HG02763 (cell line): ENCODE measurements around the gene HDAC10.
"Not testable (repeated sequence)": the region's sequence is repeated elsewhere in the genome, so short reads cannot be mapped to it uniquely, and the experiment has no call there.

Experiments used
- ATAC-seq: cut with Tn5 transposase; IDR thresholded peaks from one replicate; pipeline ENCODE4 v1.9.1; 2021; ENCODE audit warnings: mild to moderate bottlenecking, moderate library complexity; ENCODE audit not compliant: unreplicated experiment

Gene HDAC10

DNA sequence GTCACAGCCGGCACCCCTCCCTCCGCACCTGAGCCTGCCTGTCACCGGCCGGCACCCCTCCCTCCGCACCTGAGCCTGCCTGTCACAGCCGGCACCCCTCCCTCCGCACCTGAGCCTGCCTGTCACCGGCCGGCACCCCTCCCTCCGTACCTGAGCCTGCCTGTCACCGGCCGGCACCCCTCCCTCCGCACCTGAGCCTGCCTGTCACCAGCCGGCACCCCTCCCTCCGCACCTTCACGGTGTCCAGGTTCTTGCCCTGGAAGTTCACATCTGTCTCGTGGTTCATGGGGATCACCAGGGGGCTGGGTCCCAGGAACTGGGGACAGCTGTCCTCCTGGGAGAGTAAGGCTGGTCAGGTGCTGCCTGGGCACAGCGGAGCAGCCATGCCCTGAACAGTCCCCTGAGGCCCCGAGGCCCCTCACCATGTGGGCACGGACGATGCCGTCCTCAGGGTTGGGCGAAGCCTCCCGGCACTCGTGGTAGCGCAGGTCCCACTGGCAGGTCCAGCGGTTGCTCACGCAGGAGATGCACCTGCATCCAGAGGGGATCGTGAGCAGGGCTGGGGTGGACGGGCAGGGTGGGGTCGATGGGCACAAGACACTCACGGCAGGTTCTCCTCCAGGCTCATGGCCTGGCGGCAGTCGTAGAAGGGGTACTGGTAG is 34.6 kb upstream of the HDAC10 start:
- no peak for ATAC-seq

DNA sequence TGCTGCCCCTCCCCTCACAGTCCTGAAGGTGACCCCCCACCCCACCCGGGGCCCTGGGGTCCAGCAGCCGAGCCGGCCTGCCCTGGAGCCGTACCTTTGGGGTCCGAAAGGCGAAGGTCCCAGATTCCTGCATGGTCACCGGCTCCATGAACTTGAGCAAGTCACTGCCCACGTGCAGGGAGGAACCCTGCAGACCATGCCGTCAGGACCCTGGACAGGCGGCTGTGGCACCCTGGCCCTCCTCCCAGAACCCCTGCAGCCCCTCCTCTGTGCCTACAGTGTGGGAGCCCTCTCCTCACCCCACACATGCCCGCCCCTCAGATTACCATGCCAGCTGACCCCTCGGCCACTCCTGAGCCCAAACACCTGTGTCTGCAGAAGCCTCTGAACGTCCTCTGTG is 33.4 kb upstream of the HDAC10 start:
- no peak for ATAC-seq

DNA sequence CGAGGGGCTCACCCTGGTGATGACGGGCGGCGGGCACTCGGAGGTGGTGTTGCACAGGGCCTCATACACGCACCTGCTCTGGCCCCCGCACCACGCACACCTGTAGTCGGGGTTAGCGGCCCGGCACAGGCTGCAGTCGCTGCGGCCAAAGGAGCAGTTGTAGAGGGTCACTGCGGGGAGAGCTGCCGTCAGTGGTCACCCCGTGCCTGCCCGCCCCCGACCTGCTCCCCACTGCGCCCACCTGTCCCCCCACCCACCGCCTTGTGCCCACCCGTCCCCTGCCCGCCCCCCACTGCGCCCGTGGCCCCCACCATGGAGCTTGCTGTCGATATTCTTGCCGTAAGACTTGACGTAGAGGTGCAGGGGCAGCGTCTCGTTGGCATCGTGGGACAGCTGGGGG is 32.8 kb upstream of the HDAC10 start:
- no peak for ATAC-seq

DNA sequence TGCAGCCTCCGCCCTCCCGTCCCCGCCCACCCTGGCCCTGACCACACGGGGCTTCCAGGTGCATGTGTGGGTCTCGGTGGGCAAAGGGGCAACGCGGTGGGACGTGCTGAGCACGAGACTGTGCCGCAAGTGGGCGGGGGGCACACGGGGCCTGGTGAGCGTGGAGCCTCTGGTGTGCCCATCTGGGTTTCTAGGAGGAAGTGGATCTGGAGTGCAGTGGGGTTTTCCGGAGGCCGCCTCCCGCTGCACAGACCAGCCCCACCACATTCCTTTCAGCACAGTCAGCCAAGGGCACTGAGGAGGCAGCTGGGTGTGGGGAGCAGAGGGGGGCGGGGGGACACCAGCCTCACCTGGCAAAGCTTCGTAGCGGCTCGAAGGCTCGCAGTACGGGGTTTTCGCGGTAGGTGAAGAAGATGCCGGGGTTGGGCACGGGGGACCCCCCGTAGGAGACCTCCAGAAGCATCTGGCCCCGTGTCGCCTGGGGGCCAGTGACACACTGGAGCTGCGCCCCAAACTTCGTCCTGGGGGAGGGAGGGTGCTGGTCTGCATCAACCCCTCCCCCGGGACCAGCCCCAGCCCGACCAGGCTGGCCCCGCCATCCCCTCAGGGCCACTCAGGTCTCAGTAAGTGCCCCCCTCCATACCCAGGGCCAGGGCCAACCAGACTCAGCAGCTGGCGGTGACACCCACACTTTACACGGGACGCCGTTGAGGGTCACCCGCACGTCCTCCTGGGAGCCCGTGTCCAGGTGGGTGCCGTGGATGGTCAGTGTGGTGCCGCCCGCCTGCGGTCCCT is 31.5 kb upstream of the HDAC10 start:
- ATAC-seq = no peak

DNA sequence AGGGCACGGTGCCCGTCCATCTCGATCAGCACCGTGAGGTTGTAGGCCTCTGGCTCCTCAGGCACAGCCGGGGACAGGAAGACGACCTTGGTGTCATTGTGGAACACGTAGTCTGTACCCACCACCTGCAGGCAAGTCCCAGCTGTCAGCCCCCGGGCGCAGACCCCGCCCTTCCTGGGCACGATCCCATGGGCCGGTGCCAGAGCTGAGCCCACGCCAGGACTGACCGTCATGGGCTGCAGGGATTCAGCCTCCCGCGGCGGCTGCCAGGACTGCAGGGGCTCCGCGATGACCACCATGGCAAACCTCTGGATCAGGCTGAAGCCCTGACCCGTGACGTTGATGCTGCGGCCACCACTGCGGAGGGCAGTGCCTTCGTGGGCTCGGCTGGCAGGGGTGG is 30.9 kb upstream of the HDAC10 start:
- ATAC-seq = no peak

DNA sequence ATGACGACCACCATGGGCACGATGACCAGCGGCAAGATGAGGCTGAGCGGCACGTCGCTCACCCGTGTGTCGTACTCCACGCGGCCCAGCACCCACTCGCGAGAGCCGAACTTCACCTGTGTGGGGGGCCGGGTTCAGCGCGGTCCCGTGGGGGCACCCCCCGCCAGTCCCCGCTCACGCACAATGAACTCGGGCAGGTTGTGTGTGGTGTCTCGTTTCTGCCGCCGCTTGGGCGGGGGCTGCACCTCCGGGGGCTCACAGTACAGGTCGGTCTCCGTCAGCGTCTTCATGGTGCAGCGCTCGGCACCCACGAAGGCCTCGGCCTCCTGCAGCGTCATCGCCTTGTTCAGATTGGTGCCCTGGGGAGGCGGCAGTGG is 30.3 kb upstream of the HDAC10 start:
- no peak for ATAC-seq

DNA sequence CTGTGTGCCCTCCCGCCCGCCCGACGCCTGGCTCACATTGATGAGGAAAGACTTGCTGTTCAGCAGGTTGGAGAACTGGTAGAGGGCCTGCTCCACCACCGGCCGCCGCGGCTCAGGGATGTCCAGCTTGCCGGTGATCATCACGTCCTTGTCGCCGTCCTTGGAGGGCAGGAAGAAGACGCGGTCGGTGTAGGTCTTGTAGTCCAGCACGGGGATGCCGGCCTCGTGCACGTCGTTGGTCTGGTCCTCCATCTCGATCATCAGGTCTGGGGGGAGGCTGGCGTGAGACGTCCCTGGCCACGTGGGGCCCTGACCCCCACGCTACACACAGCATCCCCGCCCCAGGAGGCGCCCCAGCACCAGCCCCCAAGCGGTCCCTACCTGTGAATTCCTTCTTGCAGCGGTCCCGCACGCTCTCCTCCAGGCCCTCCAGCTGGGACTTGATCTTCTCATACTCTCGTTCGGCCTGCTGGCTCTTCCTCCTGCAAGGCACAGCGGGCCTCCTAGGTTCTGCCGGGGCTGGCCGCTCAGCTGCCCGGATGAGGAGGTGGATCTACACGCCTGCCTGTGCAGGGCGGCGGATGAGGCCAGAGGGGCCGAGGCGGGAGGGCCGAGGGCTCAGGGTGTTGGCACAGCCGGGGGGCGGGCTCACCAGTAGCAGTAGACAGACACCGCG is 29.8 kb upstream of the HDAC10 start:
- ATAC-seq = no peak

DNA sequence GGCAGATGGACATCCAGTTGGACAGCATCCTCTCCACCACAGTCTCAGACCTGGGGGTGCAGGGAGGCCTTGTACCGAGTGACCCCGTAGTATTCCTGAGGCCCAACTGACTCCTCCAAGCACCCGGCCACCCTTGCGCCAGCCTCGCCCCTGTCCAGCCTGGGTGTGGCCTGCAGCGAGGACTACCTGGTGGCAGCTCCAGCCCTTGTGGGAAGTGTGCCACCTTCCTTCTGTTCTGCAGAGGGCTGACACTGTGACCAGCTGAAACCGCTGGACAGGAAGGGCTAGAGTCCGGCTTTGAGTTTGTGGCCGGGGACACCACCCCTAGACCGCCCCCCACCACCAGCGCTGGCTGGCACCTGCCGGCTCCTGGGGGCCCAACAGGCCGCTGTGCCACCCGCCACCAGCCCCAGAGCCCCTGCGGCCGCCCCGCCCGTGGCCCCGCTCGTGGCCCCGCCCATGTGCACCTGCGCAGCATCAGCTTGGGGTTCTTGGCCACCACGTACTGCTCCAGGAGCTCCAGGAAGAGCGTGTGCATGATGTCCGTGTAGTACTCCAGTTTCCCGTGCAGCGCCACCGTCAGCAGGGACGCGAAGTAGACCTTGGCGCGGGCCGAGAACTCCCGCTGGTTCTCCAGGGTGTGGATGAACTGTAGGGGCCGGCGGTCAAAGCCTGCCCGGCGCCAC is 29.1 kb upstream of the HDAC10 start:
- no peak for ATAC-seq

DNA sequence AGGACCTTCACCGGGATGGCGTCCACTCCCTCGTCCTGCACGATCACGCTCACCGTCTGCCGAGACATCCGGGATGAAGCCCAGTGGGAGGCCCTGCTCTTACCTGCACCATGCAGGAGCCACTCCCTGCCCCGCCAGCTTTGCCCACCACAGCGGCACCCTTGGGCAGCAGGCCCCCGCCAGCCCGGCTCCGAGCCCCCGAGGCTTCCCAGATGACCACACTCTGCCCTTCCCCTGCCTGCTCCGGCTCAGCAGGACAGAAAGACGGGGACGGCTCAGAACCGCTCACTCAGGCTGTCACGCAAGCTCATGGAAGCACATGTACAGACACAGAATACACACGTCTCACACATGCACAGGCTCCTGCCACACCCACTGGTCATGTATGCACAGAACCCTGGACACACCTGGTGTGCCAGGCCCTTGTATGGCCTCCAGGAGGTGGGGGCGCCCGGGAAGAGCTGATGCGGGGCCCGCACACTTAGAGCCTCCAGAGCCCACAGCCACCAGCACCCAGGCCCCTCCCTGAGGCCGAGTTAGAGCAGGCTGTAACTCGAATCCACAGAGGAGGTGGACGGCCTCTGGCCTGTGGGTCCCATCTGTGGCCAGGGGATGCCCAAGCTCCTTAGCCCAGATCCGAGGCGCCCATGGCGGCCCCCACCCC is 28.0 kb upstream of the HDAC10 start:
- no peak for ATAC-seq

DNA sequence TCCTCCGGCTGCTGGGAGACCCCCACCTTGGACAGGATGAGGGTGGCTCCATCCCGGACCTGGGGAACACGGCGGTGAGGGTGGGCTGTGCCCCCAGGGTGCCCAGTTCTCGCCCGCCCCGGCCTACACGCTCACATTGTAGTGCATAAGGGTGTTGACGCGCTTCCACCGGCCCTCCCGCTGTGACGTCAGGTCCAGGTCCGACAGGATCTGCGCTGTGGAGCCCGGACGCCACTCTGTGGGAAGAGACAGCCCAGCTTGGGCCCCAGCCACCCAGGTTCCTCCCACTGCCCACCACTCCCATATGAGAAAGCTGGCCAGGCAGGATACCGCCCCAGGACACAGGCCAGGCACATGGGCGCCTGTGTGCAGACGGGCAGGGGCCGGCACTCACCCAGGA is 27.4 kb upstream of the HDAC10 start:
- ATAC-seq = no peak

DNA sequence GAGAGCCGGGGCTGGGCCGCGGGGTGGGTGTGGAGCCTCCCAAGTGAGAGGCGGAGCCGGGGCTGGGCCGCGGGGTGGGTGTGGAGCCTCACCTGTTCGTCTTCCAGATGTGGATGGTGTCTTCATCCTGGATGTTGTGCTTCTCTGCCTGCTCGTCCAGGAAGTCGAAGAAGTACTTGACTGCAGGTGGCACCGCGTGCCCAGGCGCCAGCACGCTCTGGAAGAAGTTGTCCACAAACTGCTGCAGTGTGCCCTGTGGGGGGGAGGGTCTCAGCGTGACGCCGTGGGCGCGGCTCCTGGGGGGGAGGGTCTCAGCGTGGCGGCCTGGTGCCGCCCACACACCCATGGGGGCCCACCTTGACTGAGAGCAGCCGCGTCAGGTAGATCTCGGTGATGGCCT is 26.7 kb upstream of the HDAC10 start:
- no peak for ATAC-seq

DNA sequence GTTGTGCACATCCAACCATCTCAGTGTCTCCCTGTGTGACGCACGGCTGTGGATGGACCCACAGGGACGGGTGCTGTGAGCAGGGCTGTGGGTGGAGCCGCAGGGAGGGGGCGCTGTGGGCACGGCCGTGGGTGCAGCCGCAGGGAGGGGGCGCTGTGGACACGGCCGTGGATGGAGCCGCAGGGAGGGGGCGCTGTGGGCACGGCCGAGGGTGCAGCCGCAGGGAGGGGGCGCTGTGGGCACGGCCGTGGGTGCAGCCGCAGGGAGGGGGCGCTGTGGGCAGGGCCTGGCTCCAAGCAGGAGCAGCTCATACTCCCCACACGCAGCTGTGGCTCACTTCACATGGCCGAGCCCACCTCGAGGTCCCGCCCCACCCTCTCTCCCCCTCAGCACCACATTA is 25.1 kb upstream of the HDAC10 start:
- ATAC-seq = peak; percentile 55

DNA sequence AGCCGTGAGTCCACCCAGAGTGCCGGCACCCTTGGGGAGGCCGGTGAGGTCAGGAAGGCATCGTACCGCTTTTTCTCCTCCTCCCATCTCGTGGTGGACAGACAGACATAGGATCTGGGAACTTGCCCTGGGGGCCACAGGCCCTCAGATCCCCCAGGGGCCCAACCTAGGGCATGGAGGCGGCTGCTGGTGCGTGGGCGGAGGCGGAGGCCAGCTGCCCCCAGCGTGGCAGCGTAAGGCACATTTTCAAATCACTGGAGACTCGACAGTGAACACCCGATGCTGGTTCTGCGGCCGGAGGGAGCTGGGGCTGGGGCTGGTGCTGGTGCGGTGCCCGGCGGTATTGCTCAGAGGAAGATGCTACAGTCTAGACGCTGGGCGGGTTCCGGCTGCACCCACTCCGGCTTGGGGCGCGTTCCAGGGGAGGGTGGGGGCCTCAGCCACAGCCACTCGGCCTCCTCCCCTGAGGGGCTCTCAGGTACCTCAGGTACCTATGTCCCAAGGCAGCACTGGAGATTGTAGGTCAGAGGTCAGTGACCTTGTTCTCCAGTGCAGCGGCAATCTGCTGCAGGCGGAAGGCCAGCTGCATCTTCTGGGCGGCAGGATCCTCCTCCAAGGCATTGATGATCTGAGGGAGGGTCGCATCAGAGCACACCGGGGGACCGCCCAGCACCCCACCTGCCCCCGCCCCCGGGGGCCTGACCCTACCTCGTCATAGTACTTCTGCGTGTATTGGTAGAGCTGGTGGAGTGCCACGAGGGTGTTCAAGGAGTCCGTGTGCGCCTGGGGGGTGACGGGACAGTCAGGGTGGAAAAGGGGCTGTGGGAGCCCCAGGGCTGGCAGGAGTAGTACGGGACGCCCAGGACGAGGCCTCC is 24.4 kb upstream of the HDAC10 start:
- ATAC-seq = no peak

DNA sequence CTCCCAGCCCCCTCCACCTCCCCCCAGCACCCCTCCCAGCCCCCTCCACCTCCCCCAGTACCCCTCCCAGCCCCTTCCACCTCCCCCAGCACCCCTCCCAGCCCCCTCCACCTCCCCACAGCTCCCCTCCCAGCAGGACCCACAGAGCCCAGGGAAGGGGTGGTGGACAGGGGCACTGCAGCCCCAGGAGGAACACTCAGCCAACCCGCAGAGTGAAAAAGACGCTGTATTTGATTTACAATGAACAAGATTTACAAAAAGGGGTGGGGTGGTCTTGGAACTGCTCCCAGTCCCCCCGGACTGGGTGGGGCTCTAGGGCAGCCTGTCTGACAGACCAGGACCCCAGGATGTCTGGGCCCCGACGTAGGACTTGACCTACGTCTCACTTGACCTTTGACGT is 23.7 kb upstream of the HDAC10 start:
- ATAC-seq = no peak

DNA sequence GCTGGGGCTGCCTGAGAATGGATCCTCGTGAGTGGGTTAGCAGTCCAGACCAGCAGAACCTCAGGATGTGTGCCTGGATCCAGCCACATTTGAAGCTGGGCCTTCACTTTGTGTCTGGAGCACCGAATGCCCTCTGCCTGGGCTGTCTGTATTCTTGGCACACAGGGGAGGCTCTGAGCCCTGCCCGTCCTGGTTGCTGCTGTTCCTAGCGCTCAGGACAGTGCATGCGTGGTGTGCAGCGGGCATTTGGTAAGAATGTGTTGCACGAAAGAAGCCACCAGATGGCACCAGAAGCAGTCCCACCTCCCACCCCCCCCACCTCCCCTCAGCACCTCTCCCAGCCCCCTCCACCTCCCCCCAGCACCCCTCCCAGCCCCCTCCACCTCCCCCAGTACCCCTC is 23.2 kb upstream of the HDAC10 start:
- ATAC-seq = no peak

DNA sequence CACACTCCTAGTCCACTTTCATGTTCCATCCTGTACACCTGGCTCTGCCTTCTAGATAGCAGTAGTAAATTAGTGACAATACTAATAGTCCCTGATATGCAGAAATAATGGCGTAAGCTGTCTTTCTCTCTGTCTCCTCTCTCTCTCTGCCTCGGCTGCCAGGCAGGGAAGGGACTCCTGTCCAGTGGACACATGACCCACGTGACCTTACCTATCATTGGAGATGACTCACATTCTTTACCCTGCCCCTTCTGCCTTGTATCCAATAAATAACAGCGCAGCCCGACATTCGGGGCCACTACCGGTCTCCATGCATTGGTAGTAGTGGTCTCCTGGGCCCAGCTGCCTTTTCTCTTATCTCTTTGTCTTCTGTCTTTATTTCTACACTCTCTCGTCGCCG is 22.7 kb upstream of the HDAC10 start:
- not testable (repeated sequence) for ATAC-seq

DNA sequence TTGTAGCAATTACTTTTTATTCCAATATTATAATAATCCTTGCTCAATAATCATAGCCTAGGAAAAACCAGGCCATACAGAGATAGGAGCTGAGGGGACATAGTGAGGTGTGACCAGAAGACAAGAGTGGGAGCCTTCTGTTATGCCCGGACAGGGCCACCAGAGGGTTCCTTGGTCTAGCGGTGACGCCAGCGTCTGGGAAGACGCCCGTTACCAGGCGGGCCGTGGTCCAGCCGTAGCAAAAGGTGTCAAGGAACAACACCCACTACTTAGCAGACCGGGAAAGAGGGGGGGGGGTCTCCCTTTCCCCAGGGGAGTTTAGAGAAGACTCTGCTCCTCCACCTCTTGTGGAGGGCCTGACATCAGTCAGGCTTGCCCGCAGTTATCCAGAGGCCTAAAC is 22.3 kb upstream of the HDAC10 start:
- not testable (repeated sequence) for ATAC-seq

DNA sequence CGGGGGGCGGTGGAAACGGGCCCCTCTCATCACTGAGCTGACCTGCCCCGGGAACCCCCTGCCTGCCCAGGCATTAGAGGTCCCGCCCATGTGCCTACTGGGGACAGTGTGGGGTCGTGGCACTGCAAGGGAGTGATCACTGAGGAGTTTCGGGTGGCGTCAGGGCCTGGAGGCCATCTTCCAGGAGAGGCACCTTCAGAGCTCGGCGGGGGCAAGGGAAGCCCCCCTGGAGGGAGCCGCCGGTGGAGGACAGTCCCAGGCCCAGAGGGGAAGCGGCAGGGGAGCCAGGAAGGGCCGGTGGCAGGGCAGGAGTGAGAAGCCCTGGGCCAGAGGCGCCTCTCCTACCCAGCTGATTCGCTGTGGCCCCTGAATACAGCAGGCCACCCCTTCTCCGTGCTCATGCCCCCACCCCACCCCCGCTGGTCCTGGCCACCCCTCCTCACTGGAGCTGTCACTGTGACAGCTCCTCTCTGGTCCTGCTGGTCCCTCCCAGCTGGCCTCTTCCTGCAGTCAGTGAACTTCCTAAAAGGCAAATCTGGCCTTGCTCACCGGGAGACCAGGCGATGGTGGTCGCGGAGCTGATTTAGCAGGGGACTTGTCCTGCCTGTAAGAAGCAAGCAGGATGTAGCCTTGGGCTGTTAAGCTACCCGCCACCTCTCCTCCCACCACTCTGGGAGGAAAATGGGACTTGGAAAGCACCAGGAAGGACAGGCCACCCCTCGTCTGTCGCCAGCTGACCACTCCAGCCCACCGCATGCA is 21.2 kb upstream of the HDAC10 start:
- ATAC-seq = no peak

DNA sequence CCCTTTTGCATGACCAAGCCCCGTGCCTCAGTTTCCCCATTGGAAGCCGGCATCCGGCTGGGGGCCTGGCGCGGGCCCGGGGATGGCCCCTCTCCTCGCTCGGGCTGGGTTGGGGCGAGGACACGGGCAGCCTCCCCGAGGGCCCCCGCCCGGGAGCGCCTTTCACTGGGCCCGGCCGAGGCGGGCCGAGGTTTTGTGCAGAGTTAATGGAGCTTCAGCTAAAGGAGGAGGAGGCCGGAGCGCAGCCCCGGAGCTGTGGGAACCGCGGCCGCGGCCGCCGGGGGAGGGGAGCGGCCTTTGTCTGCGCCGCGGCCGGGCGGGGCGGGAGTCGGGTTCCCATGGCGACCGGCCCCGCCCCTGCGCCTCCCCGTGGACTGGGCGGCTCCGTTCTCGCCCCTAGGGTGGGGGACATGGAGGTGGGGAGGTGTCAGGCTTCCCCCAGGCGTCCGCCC is 20.5 kb upstream of the HDAC10 start:
- ATAC-seq = no peak
